Loucy (cell line): Measurements from ENCODE around the gene KCNJ1.

Source experiments
- H2AFZ ChIP-seq: fragments of 200-600 bp; sonication (generic); 2 replicates; pipeline ENCODE4 v1.6.0; 2016; ENCODE audit warnings: antibody characterized with exemption, mild to moderate bottlenecking, low read length, moderate library complexity
- H3F3A ChIP-seq: fragments of 200-600 bp; 2 replicates; pipeline ENCODE4 v1.6.0; 2016; ENCODE audit warnings: antibody characterized with exemption, low read depth, mild to moderate bottlenecking
- H3K27me3 ChIP-seq: fragments of 200-600 bp; sonication (generic); 2 replicates; pipeline ENCODE4 v1.6.1; 2014; ENCODE audit warnings: low read length, mild to moderate bottlenecking; ENCODE audit not compliant: insufficient read depth, poor library complexity, severe bottlenecking
- H3K36me3 ChIP-seq: fragments of 200-600 bp; sonication (generic); 2 replicates; pipeline ENCODE4 v1.6.1; 2016; ENCODE audit warnings: low read length; ENCODE audit not compliant: insufficient read depth
- H3K4me1 ChIP-seq: fragments of 200-600 bp; sonication (generic); 2 replicates; pipeline ENCODE4 v1.5.1; 2014; ENCODE audit warnings: low read length, mild to moderate bottlenecking; ENCODE audit not compliant: insufficient read depth, poor library complexity, severe bottlenecking
- H3K4me2 ChIP-seq: fragments of 200-600 bp; sonication (generic); 2 replicates; pipeline ENCODE4 v1.6.0; 2014; ENCODE audit warnings: antibody characterized with exemption, low read length, low read depth, mild to moderate bottlenecking; ENCODE audit not compliant: poor library complexity, severe bottlenecking
- H3K4me3 ChIP-seq: fragments of 200-600 bp; sonication (generic); 2 replicates; pipeline ENCODE4 v1.5.1; 2014; ENCODE audit warnings: low read length, mild to moderate bottlenecking, mixed read lengths; ENCODE audit not compliant: poor library complexity, severe bottlenecking
- H3K79me2 ChIP-seq: fragments of 200-600 bp; sonication (generic); 2 replicates; pipeline ENCODE4 v1.6.1; 2014; ENCODE audit warnings: low read length; ENCODE audit not compliant: insufficient read depth
- H3K9ac ChIP-seq: fragments of 200-600 bp; sonication (generic); 2 replicates; pipeline ENCODE4 v1.6.0; 2014; ENCODE audit warnings: mild to moderate bottlenecking, low read depth, low read length, moderate library complexity; ENCODE audit not compliant: poor library complexity, severe bottlenecking
- H3K9me2 ChIP-seq: fragments of 200-600 bp; sonication (generic); replicated peaks from 2 replicates; pipeline ENCODE4 v1.6.1; 2016; ENCODE audit warnings: low read depth, low read length, mixed read lengths
- H3K9me3 ChIP-seq: fragments of 200-600 bp; sonication (generic); 2 replicates; pipeline ENCODE4 v1.6.1; 2014; ENCODE audit warnings: mild to moderate bottlenecking, antibody characterized with exemption, low read length, low read depth; ENCODE audit not compliant: insufficient read depth
- H4K20me1 ChIP-seq: fragments of 200-600 bp; sonication (generic); 2 replicates; pipeline ENCODE4 v1.6.0; 2014; ENCODE audit warnings: antibody characterized with exemption, low read length, mild to moderate bottlenecking; ENCODE audit not compliant: insufficient read depth, poor library complexity, severe bottlenecking
- CTCF ChIP-seq: fragments of 200-600 bp; sonication (generic); conservative IDR thresholded peaks from 2 replicates; pipeline ENCODE4 v1.5.1; 2014; ENCODE audit warnings: mild to moderate bottlenecking, antibody characterized with exemption, low read length
- EZH2phosphoT487 ChIP-seq: fragments of 200-600 bp; IDR thresholded peaks from 2 replicates; pipeline ENCODE4 v1.6.1; 2018; ENCODE audit warnings: antibody characterized with exemption, mild to moderate bottlenecking, moderate library complexity, borderline replicate concordance

The KCNJ1 gene

GRCh38 chr11:128901653-128902514, 34.8 kb upstream of the KCNJ1 start:
- Histone ChIP-seq H3K9ac (no peak overlapping the region), H2AFZ (no peak overlapping the region), H3K4me3 (no peak overlapping the region), H3K4me2 (no peak overlapping the region), H3F3A (no peaks in the 10 kb centered on the region), H3K36me3 (no peaks in the 10 kb centered on the region), H3K4me1 (peaks cover 25% of the 10 kb centered on the region), H3K79me2 (peaks cover 4% of the 10 kb centered on the region; the same call in 1 of the 2 replicates), H3K27me3 (no peaks in the 10 kb centered on the region), H4K20me1 (no peaks in the 10 kb centered on the region), H3K9me2 (no peaks in the 10 kb centered on the region), H3K9me3 (no peaks in the 10 kb centered on the region)
- no peak for TF ChIP-seq EZH2phosphoT487
- no peak for TF ChIP-seq CTCF

- Histone ChIP-seq H3K79me2 (peaks cover 4% of the 10 kb centered on the region; the same call in 1 of the 2 replicates), H3K4me2 (no peak overlapping the region), H3K36me3 (no peaks in the 10 kb centered on the region), H3K9me3 (no peaks in the 10 kb centered on the region), H3K9me2 (no peaks in the 10 kb centered on the region), H2AFZ (no peak overlapping the region), H4K20me1 (no peaks in the 10 kb centered on the region), H3K4me1 (peaks cover 21% of the 10 kb centered on the region), H3K9ac (no peak overlapping the region), H3F3A (no peaks in the 10 kb centered on the region), H3K4me3 (no peak overlapping the region), H3K27me3 (peaks cover 3% of the 10 kb centered on the region)
- no peak for TF ChIP-seq EZH2phosphoT487
- no peak for TF ChIP-seq CTCF
Observed at GRCh38 chr11:128900468-128900867, 33.4 kb upstream of the KCNJ1 start.

GRCh38 chr11:128898580-128899344, 31.7 kb upstream of the KCNJ1 start:
- H3K9me3 ChIP-seq: no peaks in the 10 kb centered on the region
- no peak overlapping the region for H3K4me2 ChIP-seq
- H2AFZ ChIP-seq: no peak overlapping the region
- H3K9me2 ChIP-seq: no peaks in the 10 kb centered on the region
- no peaks in the 10 kb centered on the region for H4K20me1 ChIP-seq
- H3K4me1 ChIP-seq: peaks cover 20% of the 10 kb centered on the region
- H3K36me3 ChIP-seq: no peaks in the 10 kb centered on the region
- no peak for TF ChIP-seq CTCF
- TF ChIP-seq EZH2phosphoT487: no peak
- H3K79me2 ChIP-seq: no peaks in the 10 kb centered on the region
- no peak overlapping the region for H3K4me3 ChIP-seq
- no peaks in the 10 kb centered on the region for H3F3A ChIP-seq
- peaks cover 6% of the 10 kb centered on the region for H3K27me3 ChIP-seq
- H3K9ac ChIP-seq: no peak overlapping the region
